ENCODE data around the gene MAP2K2. TPM values are rescaled to one million over a fixed set of nuclear protein-coding genes. Genes with fewer than 3 reads are reported as not detected.

MAP2K2 gene
- total RNA-seq, 4 donors from 2014 or later, result 47.4 to 65.2 (median 61.4) TPM

GRCh38 chr19:4042064-4042730 is 81.7 kb downstream of the MAP2K2 start:
- DNase-seq (ENCODE audit: low spot score) (no peak), ATAC-seq (ENCODE audit: low FRiP score) (peak; percentile 9)
- no peak for TF ChIP-seq CTCF (IDR thresholded peaks at IDR 0.05)

Small RNAs within 50 kb of the gene (small RNA-seq; reads per million reads assigned to genes)
- not detected for gene RF00017

Other genes with a start within 250 kb of the MAP2K2 start
- gene ATCAY, start 243.4 kb downstream of the MAP2K2 start, total RNA-seq, result not detected
- gene NMRK2, start 191.1 kb downstream of the MAP2K2 start, total RNA-seq, result not detected
- gene DAPK3, start 153.0 kb downstream of the MAP2K2 start, total RNA-seq, result 10 to 100 TPM; 40.7 to 71.7 (median 56.9) TPM
- gene EEF2, start 138.7 kb downstream of the MAP2K2 start, total RNA-seq, result 1,000 to 10,000 TPM; 1,922 to 2,283 (median 2,030) TPM
- gene PIAS4, start 116.4 kb downstream of the MAP2K2 start, total RNA-seq, result 10 to 100 TPM; 10.6 to 21.6 (median 11.2) TPM
- 10 to 100 TPM; 33.3 to 53.3 (median 38.4) TPM for gene ZBTB7A, start 57.2 kb downstream of the MAP2K2 start, total RNA-seq
- not detected for gene CREB3L3, start 29.5 kb upstream of the MAP2K2 start, total RNA-seq
- 10 to 100 TPM; 15.0 to 29.6 (median 21.0) TPM for gene SIRT6, start 58.4 kb upstream of the MAP2K2 start, total RNA-seq
- gene ANKRD24, start 58.6 kb upstream of the MAP2K2 start, total RNA-seq, result 1 to 10 TPM in 2 of 4 donors, under 1 TPM in 2; 0.88 to 1.2 (median 1.0) TPM
- 10 to 100 TPM in 1 of 4 donors, 1 to 10 TPM in 3; 2.2 to 11.4 (median 5.0) TPM for gene EBI3, start 105.4 kb upstream of the MAP2K2 start, total RNA-seq
- 10 to 100 TPM; 13.2 to 23.7 (median 16.8) TPM for gene YJU2, start 123.0 kb upstream of the MAP2K2 start, total RNA-seq
- under 1 TPM in 1 of 4 donors, not detected in 3; 0.19 TPM for gene SHD, start 155.1 kb upstream of the MAP2K2 start, total RNA-seq
- under 1 TPM in 1 of 4 donors, not detected in 3; 0.79 TPM for gene TMIGD2, start 178.3 kb upstream of the MAP2K2 start, total RNA-seq
- not detected for gene FSD1, start 180.5 kb upstream of the MAP2K2 start, total RNA-seq
- gene STAP2, start 214.7 kb upstream of the MAP2K2 start, total RNA-seq, result 10 to 100 TPM in 2 of 4 donors, 1 to 10 TPM in 2; 4.6 to 18.8 (median 7.7) TPM
- 1 to 10 TPM; 3.5 to 7.1 (median 6.0) TPM for gene MPND, start 219.4 kb upstream of the MAP2K2 start, total RNA-seq

All from omental fat pad (tissue), 4 donors.